Activated CD4-positive, CD25-positive, alpha-beta regulatory T cell treated with anti-CD3 and anti-CD28 coated beads, Interleukin-2, amount 50 U/mL, for 72 hours (primary cell): Measurements from ENCODE around the gene RTP5.
"Not testable (repeated sequence)": the region's sequence is repeated elsewhere in the genome, so short reads cannot be mapped to it uniquely, and the experiment has no call there.

Experiments
- DNase-seq: peaks from one replicate; pipeline ENCODE4 v3.0.0; 2021

RTP5 gene

GRCh38 chr2:241871538-241872312, 2.2 kb downstream of the RTP5 start:
- DNase-seq: no peak

GRCh38 chr2:241872313-241872642, 2.7 kb downstream of the RTP5 start:
- DNase-seq: no peak

GRCh38 chr2:241873081-241873802, 3.7 kb downstream of the RTP5 start:
- DNase-seq: no peak

- no peak for DNase-seq
Measured at GRCh38 chr2:241873803-241874110, 4.2 kb downstream of the RTP5 start.

GRCh38 chr2:241874277-241874925, 4.9 kb downstream of the RTP5 start:
- no peak for DNase-seq

- DNase-seq: not testable (repeated sequence)
Measured at GRCh38 chr2:241875754-241876527, 6.4 kb downstream of the RTP5 start.

GRCh38 chr2:241876528-241877196, 7.1 kb downstream of the RTP5 start:
- no peak for DNase-seq

- no peak for DNase-seq
Measured at GRCh38 chr2:241877197-241877685, 7.7 kb downstream of the RTP5 start.

GRCh38 chr2:241877989-241878970, 8.8 kb downstream of the RTP5 start:
- DNase-seq: peak; percentile 84

GRCh38 chr2:241879326-241879725, 9.8 kb downstream of the RTP5 start:
- no peak for DNase-seq

- DNase-seq: no peak
Measured at GRCh38 chr2:241880311-241881073, 11.0 kb downstream of the RTP5 start.

- peak; percentile 57 for DNase-seq
Measured at GRCh38 chr2:241882091-241882625, 12.6 kb downstream of the RTP5 start.

- DNase-seq: no peak
Measured at GRCh38 chr2:241884951-241885290, 15.4 kb downstream of the RTP5 start.

GRCh38 chr2:241885291-241885945, 15.9 kb downstream of the RTP5 start:
- DNase-seq: no peak

- DNase-seq: no peak
Measured at GRCh38 chr2:241885946-241886643, 16.6 kb downstream of the RTP5 start.

- no peak for DNase-seq
Measured at GRCh38 chr2:241886840-241887447, 17.4 kb downstream of the RTP5 start.

- DNase-seq: no peak
Measured at GRCh38 chr2:241887806-241888522, 18.4 kb downstream of the RTP5 start.

- DNase-seq: no peak
Measured at GRCh38 chr2:241888641-241889040, 19.1 kb downstream of the RTP5 start.
